Transverse colon (tissue), 4 donors: Measurements from ENCODE around the gene TAF11L3. TPM values are rescaled to one million over a fixed set of nuclear protein-coding genes. Genes with fewer than 3 reads are reported as not detected.
A peak's percentile ranks its signal among the peaks of the same experiment; 100 is the strongest.
"Not testable (repeated sequence)": the region's sequence is repeated elsewhere in the genome, so short reads cannot be mapped to it uniquely, and the experiment has no call there.

Experiments
- DNase-seq: peaks from one replicate; pipeline ENCODE4 v3.0.0-alpha.2; 2019
- H3K27ac ChIP-seq, 4 donors: fragments of 200-600 bp; sonication (generic); 2 replicates each; pipeline ENCODE4 v1.5.1; 2016 to 2018; ENCODE audit warnings: inconsistent platforms in 4 of 4
- H3K27me3 ChIP-seq: fragments of 200-600 bp; sonication (generic); 2 replicates; pipeline ENCODE4 v1.5.1; 2017; ENCODE audit warnings: inconsistent platforms
- H3K36me3 ChIP-seq, 4 donors: fragments of 200-600 bp; sonication (generic); 2 replicates each; pipeline ENCODE4 v1.5.1; 2017 to 2019; ENCODE audit warnings: inconsistent platforms in 4 of 4
- H3K4me1 ChIP-seq, 4 donors: fragments of 200-600 bp; sonication (generic); 2 replicates each; pipeline ENCODE4 v1.5.1; 2017 to 2020; ENCODE audit warnings: inconsistent platforms in 4 of 4
- H3K4me3 ChIP-seq, 4 donors: fragments of 200-600 bp; sonication (generic); 1 replicate in 1 of 4; 2 replicates in 3 of 4; pipeline versions ENCODE4 v1.5.1 to v1.6.1; 2017 to 2019; ENCODE audit warnings: inconsistent platforms in 4 of 4
- H3K9me3 ChIP-seq, 2 donors: fragments of 200-600 bp; sonication (generic); 2 replicates each; pipeline ENCODE4 v1.5.1; 2017 to 2019; ENCODE audit warnings: inconsistent platforms in 2 of 2
- WGBS, 2 donors: methylation state at CpG; one replicate each; pipeline ENCODE4 v1.1.5; 2018; ENCODE audit warnings: low coverage in 1 of 2; 5-methylcytosine and 5-hydroxymethylcytosine counted together
- in situ Hi-C, 4 donors: fragments of 200-750 bp; cut with MboI; loops; one replicate each; pipeline versions ENCODE4 v1.15.0 to v1.15.1; 2017; ENCODE audit warnings: low sequenced_read_pairs in 3 of 4, low pct_ligation_motif_present in 1 of 4, low pct_unique_long_range_greater_than_20kb in 1 of 4
- intact Hi-C: fragments of 100-400 bp; cut with DNase I; formaldehyde crosslinking; loops from one replicate; pipeline ENCODE4 v1.15.1; 2023; ENCODE audit warnings: low total_unique reads
- small RNA-seq, 4 donors: library from RNA; depleted of rRNA; stranded (forward); fragments of <200 nt; gene quantifications; one replicate each; pipeline ENCODE3, GENCODE V24; 2016
- total RNA-seq, 4 donors: library from RNA; depleted of rRNA; stranded (reverse); fragments of >200 nt; gene quantifications; one replicate each; pipeline ENCODE4 v1.1.0, GENCODE V29; 2016

TAF11L3 gene
- total RNA-seq, 4 donors from 2014 or later, result not detected

- DNase-seq, result peak; percentile 15
- H3K36me3 ChIP-seq, H3K4me3 ChIP-seq, H3K27ac ChIP-seq, H3K4me1 ChIP-seq, in situ Hi-C loops, H3K9me3 ChIP-seq, intact Hi-C loops, H3K27me3 ChIP-seq: not testable (repeated sequence)
- WGBS, 2 donors, result 90 to 92% methylated on average over 13 to 17 of the region's 17 CpGs
Observed at GRCh38 chr5:17526504-17526903, 8.3 kb downstream of the TAF11L3 start.

GRCh38 chr5:17528369-17528768 is 10.2 kb downstream of the TAF11L3 start, which contains the start of gene TAF11L6:
TSS of gene TAF11L6 (plus strand) at chr5:17528669.
- H3K36me3 ChIP-seq, in situ Hi-C loops, H3K4me1 ChIP-seq, H3K27me3 ChIP-seq, H3K27ac ChIP-seq, H3K4me3 ChIP-seq, H3K9me3 ChIP-seq, intact Hi-C loops, DNase-seq: not testable (repeated sequence)
- no CpG with 5 or more reads among the region's 15 CpGs for WGBS, 2 donors

Small RNA genes lying within 50 kb of the gene (small RNA-seq; reads per million reads assigned to genes)
- gene AC106774.3, result 0 reads per million in 4 donors

Other genes with a start within 250 kb of the TAF11L3 start
- not detected for gene TAF11L2, start 20.1 kb upstream of the TAF11L3 start, total RNA-seq
- gene TAF11L4, start 3.4 kb downstream of the TAF11L3 start, total RNA-seq, result not detected
- gene TAF11L5, start 6.9 kb downstream of the TAF11L3 start, total RNA-seq, result not detected
- gene TAF11L6, start 10.3 kb downstream of the TAF11L3 start, total RNA-seq, result not detected
- gene TAF11L7, start 67.4 kb downstream of the TAF11L3 start, total RNA-seq, result not detected
- not detected for gene TAF11L8, start 72.6 kb downstream of the TAF11L3 start, total RNA-seq
- not detected for gene TAF11L9, start 76.0 kb downstream of the TAF11L3 start, total RNA-seq
- gene TAF11L10, start 79.5 kb downstream of the TAF11L3 start, total RNA-seq, result not detected
- gene TAF11L11, start 85.8 kb downstream of the TAF11L3 start, total RNA-seq, result not detected
- not detected for gene TAF11L12, start 92.0 kb downstream of the TAF11L3 start, total RNA-seq
- not detected for gene TAF11L13, start 113.7 kb downstream of the TAF11L3 start, total RNA-seq
- gene TAF11L14, start 116.1 kb downstream of the TAF11L3 start, total RNA-seq, result not detected